HG03103 (cell line): Measurements from ENCODE around the gene KNCN.

Experiments used
- ATAC-seq: cut with Tn5 transposase; IDR thresholded peaks from one replicate; pipeline ENCODE4 v1.9.1; 2021; ENCODE audit warnings: low read depth; ENCODE audit not compliant: unreplicated experiment

Gene KNCN

DNA sequence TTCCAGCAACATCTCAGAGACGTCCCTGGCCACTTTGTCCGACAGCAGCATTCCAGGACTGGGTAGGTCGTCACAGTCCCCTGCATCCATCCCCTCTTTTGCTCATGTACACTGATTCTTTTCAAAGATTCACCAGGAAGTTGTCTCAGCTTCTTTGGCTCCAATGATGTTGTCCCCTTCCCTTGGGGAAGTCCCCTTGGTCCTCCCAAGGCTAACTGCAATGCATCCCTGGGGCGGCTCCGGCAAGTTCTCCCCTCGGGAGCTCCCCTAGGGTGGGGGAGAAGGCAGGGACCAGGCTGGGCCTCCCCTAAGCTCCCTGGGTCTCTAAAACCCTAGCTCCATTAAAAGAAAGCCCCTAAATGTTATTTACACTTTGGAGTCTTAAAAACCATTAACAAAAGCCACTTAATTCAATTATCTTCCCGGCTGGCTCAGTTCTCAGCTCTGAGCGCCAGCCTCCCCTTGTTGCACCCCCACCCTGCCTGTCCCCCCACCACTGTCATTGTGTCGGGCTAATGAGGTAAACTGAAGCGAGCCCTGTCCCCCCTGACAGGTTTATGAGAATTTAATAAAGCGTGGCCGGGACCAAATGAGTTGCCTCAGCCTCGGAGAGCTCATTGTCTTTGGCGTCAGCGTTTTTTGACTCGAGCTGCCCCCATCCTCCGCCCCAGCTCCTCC, 25.3 kb downstream of the KNCN start:
- no peak for ATAC-seq

DNA sequence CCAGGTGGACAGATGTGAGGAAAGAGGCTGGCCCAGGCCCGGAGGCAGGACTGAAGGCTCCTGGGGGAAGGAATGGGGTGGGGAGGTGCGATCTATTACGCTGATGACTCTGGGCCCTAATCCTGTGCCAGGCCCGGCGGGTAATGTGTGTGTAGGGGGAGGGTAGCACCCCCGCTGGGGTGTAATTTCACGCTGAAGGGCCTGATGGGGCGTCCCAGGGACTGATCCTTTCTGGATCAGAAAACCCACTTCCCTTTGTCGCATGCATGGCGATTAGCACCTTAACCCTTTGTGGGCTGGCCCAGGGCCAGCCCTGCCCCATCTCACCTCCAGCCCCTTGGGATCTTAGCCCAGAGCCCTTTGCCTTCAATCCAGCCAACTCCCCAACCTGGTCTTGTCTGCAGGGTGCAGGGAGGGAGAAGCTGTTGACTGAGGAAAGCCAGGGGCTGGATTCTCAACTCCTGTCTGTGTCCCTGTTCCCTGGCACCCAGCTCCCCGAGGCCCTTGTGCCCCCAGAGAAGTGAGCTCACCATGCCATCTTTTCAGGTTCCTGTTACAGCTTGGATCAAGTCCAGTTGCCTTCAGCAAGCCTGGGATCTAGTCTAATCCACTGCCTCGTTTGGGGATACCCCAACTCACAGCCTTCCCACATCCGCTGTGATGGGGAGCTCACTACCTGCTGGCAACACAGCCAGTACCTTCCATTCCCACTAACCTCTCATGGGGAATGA, 26.0 kb downstream of the KNCN start:
- no peak for ATAC-seq

GRCh38 chr1:46524843-46525242, 26.6 kb downstream of the KNCN start:
- ATAC-seq = no peak

DNA sequence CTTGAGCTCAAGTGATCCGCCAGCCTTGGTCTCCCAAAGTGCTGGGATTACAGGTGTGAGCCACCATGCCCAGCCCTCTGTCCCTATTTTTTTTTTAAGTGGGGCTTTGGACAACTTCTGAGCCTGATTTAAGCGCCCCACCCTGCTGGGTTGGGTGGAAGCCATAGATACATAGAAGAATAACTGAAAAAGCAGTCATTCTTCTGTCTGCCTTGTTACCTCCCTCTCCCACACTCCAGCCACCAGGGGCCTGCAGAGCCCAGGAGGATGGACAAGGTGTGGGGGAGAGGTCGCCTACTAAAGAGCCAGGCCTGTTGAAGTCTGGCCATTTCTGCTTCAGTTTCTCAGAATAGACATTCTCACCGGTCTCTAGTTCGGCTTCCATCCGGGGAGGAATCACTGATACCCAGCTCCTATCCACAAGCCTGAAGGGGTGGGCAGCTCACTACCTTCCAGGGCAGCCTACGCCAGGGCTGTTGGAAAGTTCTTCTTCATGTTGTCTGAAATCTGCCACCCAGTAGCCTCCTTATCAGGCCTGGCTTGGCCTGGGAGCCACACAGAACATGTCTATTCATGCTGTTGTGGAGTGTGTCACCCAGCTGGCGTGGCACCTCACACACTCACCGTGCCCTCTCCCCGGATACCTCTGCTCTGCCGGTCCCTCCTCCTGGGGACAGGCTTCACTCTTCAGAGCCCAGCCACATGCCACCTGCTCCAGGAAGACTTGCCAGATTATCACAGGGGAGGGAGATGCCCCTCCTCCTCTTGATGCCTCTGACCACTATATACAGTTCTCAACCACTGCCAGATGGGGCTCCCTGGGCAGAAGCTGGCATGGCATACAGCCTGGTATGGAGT, 27.7 kb downstream of the KNCN start:
- no peak for ATAC-seq

GRCh38 chr1:46522969-46523320, 28.5 kb downstream of the KNCN start:
- no peak for ATAC-seq

- ATAC-seq = peak; percentile 61
These were observed 29.1 kb downstream of the KNCN start for GRCh38 chr1:46522184-46522968.

DNA sequence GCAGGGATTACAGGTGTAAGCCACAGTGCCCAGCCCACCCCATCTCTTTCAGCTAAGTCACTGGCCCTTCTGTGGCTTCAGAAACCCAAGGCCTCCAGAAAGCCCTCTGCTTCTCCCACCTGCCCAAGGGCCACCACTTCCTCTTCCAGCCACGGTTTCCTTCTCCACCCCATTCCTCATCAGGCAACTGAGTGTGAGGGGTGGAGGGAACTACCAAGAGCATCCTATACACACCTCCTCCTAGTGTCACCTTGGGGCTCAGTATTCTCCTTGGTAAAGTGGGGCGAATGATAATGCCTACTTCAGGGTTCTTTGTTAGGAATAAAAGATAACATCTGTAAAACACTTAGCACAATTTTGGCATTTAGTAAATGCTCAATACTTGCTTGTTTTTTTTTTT, 30.0 kb downstream of the KNCN start:
- ATAC-seq = no peak

DNA sequence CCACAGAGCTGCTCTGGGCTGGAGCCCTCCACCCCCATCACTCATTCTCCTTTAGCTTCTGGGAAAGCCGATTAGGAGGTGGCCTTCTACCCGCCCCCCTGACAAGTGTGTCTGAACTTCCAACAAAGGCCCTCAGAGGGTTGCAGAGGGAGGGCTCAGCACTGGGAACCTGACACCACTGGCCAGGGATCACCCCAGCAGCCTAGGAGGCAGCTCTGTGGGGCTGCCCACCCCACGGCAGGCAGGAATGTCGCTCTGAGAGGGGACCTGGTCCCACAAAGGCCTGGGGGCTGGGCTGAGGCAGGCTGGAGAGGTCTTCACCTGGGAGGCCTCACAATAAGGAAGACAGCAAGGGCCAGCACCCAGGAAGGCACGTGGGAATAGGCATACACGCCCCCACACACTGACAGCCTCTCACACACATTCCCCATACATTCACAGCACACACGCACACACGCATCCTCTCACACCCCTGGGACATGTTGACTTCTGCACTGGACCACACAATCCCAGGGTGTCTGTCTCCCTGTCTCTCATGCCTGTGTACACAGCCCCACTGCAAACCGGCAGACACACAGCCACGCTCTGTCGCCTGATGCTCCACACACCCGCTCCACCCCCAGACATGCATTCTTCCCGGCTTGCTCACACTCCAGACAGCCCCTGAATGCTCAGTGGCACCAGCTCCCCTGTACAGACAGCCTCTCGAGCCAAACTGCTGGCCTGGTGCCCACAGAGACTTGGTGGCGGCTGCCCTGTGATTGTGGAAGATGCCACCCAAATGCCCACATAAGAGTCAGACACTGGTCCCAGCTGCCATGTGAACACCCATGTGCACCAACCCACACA, 31.2 kb downstream of the KNCN start:
- ATAC-seq = no peak

DNA sequence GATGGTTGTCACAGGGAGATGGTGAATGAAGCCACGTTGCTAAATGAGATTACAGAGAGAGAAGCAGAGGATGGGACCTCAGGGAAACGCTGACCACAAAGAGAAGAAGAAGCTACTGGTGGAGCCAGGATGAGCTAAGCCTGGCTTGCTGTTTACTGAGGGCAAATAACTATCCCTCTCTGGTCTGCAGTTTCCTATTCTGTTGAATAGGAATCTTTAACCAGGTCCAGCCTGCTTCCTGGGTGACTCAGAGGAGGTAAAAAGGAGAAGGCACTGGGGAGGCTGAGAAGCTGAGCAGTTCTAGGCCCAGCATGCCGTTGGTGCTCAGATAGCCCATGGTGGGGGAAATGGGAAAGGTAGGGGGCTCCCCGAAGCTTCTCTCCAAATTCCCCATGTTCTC, 32.2 kb downstream of the KNCN start:
- ATAC-seq = no peak

DNA sequence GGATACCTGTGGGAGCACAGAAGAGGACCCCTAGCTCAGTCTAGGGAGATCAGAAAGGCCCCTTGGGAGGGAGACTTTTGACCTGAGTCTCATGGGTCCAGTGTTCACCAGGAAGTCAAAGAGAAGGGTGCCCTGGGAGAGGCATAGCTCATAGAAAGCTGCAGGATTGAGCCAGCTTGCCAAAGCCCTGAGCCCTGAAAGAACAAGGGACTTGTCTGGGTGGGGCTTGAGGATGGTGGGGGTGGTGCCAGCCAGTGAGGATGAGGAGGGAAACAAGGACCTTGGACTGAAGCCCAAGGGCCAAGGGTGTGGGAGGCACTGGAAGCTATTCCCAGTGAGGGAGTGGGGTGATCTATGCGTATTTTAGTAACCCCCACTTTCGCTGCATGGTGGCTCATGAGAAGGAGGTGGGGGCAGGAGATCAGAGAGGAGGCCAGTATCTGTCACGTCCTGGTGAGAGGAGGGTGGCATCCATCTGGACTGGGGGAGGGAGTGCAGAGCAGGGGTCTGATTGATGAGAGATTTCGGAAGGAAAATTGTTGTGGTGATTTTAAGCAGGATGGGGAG, 33.4 kb downstream of the KNCN start:
- ATAC-seq = no peak

DNA sequence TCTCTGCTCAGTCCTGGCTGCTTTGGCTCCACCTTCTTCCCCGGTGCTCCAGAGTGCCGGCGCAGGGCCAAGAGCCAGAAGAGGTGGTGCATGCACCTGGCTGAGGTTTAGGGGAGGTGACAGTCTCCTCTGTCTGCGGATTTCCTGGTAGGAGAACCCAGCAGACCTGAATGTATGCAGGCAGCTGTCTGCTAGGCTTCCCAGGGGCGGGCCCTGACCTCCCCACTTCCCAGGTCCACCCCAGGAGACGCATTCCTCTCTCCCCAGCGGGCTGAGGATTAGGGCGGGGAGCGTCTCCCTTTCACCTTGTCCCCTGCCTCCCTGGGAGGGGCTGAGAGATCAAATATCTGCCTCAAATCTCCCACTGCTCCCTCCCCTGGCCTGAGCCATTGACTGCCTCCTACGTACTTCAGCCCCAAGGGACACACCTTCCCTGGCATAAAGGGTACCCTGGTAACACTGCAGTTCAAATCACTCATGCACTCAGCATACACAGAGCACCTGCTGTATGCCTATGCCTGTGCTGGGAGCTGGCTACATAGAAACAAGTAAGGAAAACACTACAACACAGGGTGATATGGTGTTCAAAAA, 34.3 kb downstream of the KNCN start:
- ATAC-seq = no peak

DNA sequence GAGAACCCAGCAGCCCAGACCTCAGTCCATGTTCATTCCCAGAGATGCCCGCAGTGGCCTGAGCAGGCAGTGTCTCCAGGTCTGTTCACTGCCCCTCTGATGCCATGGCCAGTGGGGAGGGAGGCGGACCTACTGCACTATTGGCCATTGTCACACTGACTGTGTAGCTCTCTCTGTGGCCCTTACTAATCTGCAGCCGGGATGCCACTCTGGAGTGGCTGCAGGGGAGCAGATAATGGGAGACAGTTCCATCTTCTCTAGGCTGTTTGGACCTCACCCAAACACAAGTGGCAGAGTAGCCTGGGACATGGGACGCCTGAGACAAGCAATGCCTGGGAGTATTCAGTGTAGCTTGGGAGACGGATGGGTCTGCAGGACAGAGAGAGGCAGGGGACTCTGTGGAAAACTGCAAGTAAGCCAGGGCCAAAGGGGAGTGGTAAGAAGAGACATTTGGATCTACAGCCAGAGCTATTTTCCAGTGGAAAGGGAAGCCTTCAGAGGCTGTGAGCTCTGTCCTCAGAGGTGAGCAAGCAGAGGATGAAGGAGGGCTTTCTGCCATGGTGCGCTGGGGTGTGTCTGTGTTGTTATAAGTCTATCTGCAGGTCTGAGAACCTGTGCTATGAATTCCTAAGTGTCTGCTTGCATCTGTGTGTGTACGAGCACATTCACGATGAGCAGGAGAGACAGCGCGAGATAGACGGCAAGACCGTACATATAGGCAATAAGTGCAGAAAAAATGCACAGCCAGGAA, 35.1 kb downstream of the KNCN start:
- ATAC-seq = no peak

DNA sequence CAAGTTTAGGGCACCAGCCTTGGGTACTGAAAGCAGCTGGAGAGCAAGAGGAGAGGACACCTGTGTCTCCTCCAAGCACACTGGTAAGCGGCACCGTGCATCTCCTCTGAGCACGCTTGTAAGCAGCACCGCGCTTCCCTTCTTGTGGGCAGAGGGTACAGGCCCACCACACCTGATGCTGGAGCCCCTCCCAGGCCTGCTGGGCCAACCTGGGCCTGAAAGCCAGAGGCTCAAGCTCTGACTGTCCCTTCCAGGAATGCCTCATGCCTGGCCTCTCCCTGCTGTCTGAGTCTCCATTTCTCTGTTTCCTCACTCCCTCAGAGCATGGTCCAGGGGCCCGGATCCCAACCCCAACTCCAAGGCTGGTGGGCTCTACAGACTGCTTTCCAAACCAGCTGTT, 35.9 kb downstream of the KNCN start:
- ATAC-seq = no peak

- no peak for ATAC-seq
These were observed 37.9 kb downstream of the KNCN start for GRCh38 chr1:46513536-46513935.

DNA sequence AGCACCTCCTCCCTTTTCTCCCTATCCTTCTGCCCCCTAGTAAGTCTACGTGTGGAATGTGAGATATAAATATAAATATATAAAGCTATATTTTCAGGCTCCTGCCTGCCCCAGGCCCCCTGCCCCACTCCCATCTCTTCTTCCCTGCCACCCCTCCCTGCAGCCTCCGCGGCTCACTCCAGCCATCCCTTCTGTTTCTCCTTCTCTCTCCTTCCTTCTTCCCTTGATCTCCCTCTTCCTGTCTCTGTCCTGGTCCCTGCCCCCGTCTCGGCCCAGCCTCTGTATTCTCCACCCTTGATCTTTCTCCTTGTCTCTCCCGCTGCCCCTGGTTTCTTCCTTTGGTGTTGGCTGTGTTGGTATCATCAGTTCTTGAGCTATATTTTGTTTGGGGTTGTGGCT, 38.7 kb downstream of the KNCN start:
- ATAC-seq = no peak

- ATAC-seq = no peak
These were observed 39.2 kb downstream of the KNCN start for GRCh38 chr1:46512135-46512791.

DNA sequence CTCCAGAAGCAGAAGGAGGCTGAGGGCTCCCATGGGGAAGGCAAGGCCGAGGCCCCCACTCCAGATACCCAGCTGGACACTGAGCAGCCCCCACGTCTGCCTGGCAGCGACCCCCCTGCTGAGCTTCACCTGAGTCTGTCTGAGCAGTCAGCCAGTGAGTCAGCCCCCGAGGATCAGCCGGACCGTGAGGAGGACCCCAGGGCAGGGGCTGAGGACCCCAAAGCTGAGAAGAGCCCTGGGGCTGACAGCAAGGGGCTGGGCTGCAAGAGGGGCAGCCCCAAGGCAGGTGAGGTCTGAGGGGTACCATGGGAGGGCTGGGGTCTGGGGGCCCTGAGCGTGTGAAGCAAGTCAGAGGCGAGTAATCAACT, 40.5 kb downstream of the KNCN start:
- no peak for ATAC-seq

GRCh38 chr1:46510341-46510997, 41.0 kb downstream of the KNCN start:
- no peak for ATAC-seq
